AG04450 (cell line): ENCODE data around the gene HNMT. TPM values are rescaled to one million over a fixed set of nuclear protein-coding genes. Genes with fewer than 3 reads are reported as not detected.

ENCODE experiments used
- CTCF ChIA-PET: fragments of 300-600, 350-600 bp; formaldehyde crosslinking; extraction: SDS; loops from one replicate; lab custom pipeline; 2022; ENCODE audit warnings: antibody characterized with exemption, inconsistent platforms; lab: Charles Lee
- POLR2A ChIA-PET: fragments of 350-600 bp; formaldehyde crosslinking; extraction: SDS; loops from one replicate; lab custom pipeline; 2021; ENCODE audit warnings: antibody characterized with exemption, inconsistent platforms; lab: Yijun Ruan, JAX
- DNase-seq: peaks from one replicate; pipeline ENCODE4 v3.0.0-alpha.2; 2011; ENCODE audit warnings: low read depth, low spot score
- H3K27ac ChIP-seq: one replicate; pipeline ENCODE4 v1.5.1; 2012; ENCODE audit warnings: low read depth, low read length, control low read depth
- H3K27me3 ChIP-seq: one replicate; pipeline ENCODE4 v1.6.0; 2012; ENCODE audit warnings: low read length; ENCODE audit not compliant: control insufficient read depth, insufficient read depth
- H3K4me3 ChIP-seq: 2 replicates; pipeline ENCODE4 v1.5.1; 2011; ENCODE audit warnings: mild to moderate bottlenecking, low read depth, low read length, control low read depth
- H3K9me3 ChIP-seq: 2 replicates; pipeline ENCODE4 v1.5.1; 2012; ENCODE audit warnings: low read length; ENCODE audit not compliant: control insufficient read depth, insufficient read depth
- CTCF ChIP-seq: IDR thresholded peaks from 2 replicates; pipeline ENCODE4 v1.5.1; 2011; ENCODE audit warnings: low read depth, low read length, control low read depth, inconsistent platforms
- polyA plus RNA-seq: library from polyadenylated mRNA; depleted of rRNA; stranded (reverse); fragments of >200 nt; gene quantifications from 2 replicates; pipeline ENCODE4 v1.2.3, GENCODE V29; 2011

Gene HNMT
- polyA plus RNA-seq, 1 experiment, result 47.0 TPM

- H3K4me3 ChIP-seq, result no peak overlapping the region
- no peaks in the 10 kb centered on the region for H3K27me3 ChIP-seq
- no peak for TF ChIP-seq CTCF
- no peaks in the 10 kb centered on the region for H3K9me3 ChIP-seq
- ChIA-PET CTCF (interaction anchor here (1.3 kb wide), 1 partner anchor 155 kb away, joined by 8 read pairs; no protein-coding TSS in a partner anchor), POLR2A (no interaction called here)
- no peak overlapping the region for H3K27ac ChIP-seq
- DNase-seq, result no peak
Measured at GRCh38 chr2:137935591-137935990, 28.7 kb upstream of the HNMT start.

- ChIA-PET POLR2A (no interaction called here), CTCF (no interaction called here)
- DNase-seq, result no peak
- Histone ChIP-seq H3K27ac (no peak overlapping the region), H3K4me3 (no peak overlapping the region), H3K27me3 (no peaks in the 10 kb centered on the region), H3K9me3 (no peaks in the 10 kb centered on the region)
- TF ChIP-seq CTCF, result no peak
Measured at GRCh38 chr2:137937246-137937645, 27.0 kb upstream of the HNMT start.

GRCh38 chr2:137937778-137938177 lies 26.5 kb upstream of the HNMT start:
- CTCF ChIA-PET, result no interaction called here
- Histone ChIP-seq H3K4me3 (no peak overlapping the region), H3K27me3 (no peaks in the 10 kb centered on the region), H3K27ac (no peak overlapping the region), H3K9me3 (no peaks in the 10 kb centered on the region)
- DNase-seq, result no peak
- POLR2A ChIA-PET, result no interaction called here
- no peak for TF ChIP-seq CTCF

- POLR2A ChIA-PET, result no interaction called here
- H3K27ac ChIP-seq, result no peak overlapping the region
- H3K4me3 ChIP-seq, result no peak overlapping the region
- DNase-seq, result no peak
- CTCF ChIA-PET, result interaction anchor here (1.7 kb wide), 1 partner anchor 10 kb away, joined by 7 read pairs; no protein-coding TSS in a partner anchor
- H3K9me3 ChIP-seq, result no peaks in the 10 kb centered on the region
- H3K27me3 ChIP-seq, result no peaks in the 10 kb centered on the region
- no peak for TF ChIP-seq CTCF
Measured at GRCh38 chr2:137938204-137938603, 26.1 kb upstream of the HNMT start.

- Histone ChIP-seq H3K4me3 (no peak overlapping the region), H3K27me3 (no peaks in the 10 kb centered on the region), H3K9me3 (no peaks in the 10 kb centered on the region), H3K27ac (no peak overlapping the region)
- no peak for DNase-seq
- ChIA-PET CTCF (interaction anchor here (1.7 kb wide), 1 partner anchor 10 kb away, joined by 7 read pairs; no protein-coding TSS in a partner anchor), POLR2A (no interaction called here)
- TF ChIP-seq CTCF, result no peak
Measured at GRCh38 chr2:137939026-137939425, 25.2 kb upstream of the HNMT start.
